T-helper 1 cell (primary cell): ENCODE results near the gene LOXL3.

Experiments
- DNase-seq, 5 donors: peaks; one replicate each; pipeline ENCODE4 v3.0.0-alpha.2; 2012 to 2020
- total RNA-seq, 4 donors: gene quantifications; one replicate each; lab custom pipeline; 2026; lab: John Stamatoyannopoulos, UW

LOXL3 gene, protein sequence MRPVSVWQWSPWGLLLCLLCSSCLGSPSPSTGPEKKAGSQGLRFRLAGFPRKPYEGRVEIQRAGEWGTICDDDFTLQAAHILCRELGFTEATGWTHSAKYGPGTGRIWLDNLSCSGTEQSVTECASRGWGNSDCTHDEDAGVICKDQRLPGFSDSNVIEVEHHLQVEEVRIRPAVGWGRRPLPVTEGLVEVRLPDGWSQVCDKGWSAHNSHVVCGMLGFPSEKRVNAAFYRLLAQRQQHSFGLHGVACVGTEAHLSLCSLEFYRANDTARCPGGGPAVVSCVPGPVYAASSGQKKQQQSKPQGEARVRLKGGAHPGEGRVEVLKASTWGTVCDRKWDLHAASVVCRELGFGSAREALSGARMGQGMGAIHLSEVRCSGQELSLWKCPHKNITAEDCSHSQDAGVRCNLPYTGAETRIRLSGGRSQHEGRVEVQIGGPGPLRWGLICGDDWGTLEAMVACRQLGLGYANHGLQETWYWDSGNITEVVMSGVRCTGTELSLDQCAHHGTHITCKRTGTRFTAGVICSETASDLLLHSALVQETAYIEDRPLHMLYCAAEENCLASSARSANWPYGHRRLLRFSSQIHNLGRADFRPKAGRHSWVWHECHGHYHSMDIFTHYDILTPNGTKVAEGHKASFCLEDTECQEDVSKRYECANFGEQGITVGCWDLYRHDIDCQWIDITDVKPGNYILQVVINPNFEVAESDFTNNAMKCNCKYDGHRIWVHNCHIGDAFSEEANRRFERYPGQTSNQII
- 0 to 0.61 (median 0.08) reads per million in 4 donors for total RNA-seq

DNA sequence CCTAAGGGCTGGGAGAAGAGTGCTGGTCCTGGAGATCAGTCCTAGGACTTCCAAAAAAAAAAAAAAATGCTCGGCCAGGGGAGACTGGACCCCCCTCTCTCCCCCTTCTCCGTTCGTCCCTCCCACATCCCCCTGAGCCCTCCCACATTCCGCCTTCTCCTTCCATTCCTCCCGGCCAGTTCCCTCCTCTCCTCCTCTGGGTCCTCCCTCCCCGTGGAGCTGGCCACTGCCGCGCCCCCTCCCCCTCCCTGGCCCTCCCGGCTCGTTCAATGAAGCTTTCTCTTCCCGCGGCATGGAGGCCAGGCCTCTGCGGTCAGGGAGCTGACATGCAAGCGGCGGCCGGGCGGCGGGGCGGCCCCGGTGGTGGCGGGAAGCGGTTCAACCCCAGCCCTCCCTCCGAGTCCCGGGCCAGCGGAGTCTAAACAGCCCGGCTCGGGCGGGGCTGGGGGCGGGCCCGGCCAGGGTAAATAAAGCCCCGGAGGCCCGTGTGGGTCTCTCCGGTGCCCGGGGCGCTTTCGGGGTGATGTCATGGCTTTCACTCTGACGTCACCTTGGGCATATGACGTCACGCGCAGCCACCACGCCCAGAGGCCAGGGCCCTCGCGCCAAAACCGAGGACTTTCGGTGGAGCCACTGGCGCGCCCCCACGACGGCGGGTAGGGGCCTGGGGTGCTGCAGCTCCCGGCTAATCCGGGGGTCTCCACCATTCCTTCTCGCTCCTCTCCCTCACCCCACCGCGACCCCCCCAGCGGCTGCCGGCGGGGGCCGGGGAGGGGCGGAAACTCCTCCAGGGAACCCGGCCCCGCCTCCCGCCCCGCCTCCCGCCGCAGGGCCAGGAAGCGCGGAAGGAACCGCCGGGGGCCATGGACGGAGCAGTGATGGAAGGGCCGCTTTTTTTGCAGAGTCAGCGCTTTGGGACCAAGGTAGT lies at the start of gene LOXL3, which contains the start of gene DOK1:
LOXL3 (minus strand) TSS at position 51 of the 928 bp plus-strand sequence. CDS start 1,308 bp downstream, outside the sequence.
DOK1 (plus strand) TSS at position 829 of the 928 bp plus-strand sequence; CDS start at position 864, 35 bp downstream.
- peak; percentile 75 to 85 (median 79) for DNase-seq

DNA sequence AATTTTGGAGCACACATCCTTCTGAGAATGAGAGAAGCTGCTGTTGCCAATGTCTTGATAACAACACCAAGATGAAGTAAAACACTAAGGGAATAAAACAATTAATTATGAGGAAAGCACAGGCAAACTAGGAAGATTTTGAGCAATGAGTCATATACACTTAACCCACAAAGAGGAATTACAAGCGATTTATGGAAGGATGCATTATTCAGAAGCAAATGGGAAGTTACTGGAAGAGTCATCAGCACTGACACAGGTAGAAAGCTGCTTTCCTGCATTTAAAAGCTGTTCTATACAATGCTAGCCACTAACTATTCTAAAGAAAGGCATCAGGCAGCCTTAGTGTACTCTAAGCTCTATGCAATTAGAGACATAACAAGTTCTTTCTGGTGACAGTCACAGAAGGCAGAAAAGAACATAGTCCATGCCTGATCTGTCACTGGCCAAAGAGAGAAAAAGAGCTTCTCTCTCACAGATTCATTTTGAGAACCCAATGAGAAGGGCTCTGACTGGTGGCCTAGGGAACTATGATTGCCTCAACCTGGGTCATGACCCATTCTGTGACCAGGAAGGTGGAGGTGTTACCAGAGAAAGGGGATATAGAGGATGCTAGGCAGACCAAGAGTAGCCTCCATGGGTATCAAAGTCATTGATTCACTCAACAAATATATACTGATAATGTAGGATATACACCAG lies 49.0 kb upstream of the LOXL3 start:
- DNase-seq, result no peak

DNA sequence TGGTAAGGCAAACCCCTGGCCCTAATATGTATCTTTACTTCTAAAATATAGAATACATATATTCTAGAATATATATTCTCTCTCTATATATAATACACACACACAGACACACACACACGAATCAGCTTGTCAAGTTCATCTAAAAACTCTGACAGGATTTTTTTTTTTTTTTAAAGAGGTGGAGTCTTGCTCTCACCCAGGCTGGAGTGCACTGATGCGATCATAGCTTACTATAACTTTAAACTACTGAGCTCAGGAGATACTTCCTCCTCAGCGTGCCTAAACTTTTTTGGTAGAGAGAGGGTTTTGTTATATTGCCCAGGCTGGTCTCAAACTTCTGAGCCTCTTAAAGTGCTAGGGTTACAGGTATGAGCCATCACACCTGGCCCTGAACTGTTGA lies 45.9 kb upstream of the LOXL3 start:
- DNase-seq, result no peak

DNA sequence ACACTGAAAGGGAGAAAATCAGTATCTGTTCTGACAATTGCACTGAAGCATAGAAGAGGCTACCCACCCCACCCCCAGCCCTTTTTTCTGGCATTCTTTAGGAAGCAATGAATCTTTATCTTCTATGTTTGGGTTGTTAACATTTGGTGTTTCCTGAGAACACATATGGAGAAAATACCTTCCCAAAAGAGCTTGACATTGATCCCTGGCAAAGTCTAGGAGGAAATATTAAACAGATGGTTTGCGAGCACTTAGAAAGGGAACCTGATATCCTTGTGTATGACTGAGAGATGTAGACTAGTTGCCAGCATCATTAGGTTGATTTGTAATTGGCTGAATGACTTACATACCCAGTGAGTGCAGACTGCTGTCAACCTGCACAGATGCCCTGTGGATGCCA lies 43.7 kb upstream of the LOXL3 start:
- DNase-seq, result no peak

DNA sequence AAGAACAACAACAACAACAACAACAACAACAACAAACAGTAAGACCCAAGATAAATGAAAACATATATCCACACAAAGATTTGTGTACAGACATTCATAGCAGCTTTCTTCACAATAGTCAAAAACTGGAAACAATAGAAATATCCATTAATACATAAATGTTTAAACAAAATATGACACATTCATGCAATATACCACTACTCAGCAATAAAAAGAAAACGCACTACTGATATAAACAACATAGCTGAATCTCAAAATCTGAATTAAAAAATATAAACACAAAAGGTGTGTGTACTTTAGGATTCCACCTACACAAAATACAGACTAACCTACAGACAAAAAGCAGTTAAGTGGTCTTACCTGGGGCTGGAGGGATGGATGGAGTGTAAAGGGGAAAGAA lies 42.8 kb upstream of the LOXL3 start:
- DNase-seq, result no peak

DNA sequence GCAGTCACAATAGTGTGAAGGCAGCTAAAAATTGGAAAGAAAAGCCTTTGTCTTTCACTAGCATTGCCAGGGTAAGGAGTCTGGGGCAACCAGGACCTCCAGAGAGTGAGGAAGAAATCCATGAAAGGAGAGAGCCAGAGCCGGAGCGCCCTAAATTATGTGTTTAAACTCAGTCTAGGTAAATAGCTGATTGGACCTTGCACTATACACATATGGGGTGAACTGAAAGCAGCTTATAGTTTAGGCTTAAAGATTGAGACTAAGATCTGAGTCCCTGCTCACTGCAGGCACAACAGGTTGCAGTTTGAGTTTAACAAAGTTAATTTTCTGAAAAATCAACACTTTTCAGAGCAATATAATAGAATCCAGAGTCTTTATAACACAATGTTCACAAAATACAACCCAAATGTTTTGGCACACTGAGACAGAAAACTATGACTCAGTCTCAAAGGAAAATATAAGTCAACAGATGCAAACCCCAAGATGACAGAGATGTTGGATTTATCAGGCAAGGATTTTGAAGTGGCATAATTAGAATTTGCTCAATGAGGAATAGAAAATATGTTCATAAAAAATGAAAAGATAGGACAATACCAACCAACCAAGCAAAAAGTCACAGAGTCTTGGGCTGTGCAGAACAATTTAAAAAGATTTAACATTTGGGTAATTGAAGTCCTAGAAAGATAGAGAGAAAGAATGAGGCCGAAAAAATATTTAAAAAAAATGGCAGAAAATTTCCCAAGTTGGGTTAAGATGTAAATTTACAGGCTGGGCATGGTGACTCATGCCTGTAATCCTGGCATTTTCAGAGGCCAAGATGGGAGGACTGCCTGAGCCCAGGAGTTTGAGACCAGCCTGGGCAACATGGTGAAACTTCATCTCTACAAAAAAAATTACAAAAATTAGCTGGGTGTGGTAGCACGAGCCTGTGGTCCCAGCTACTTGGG lies 40.4 kb upstream of the LOXL3 start:
- DNase-seq, result no peak

DNA sequence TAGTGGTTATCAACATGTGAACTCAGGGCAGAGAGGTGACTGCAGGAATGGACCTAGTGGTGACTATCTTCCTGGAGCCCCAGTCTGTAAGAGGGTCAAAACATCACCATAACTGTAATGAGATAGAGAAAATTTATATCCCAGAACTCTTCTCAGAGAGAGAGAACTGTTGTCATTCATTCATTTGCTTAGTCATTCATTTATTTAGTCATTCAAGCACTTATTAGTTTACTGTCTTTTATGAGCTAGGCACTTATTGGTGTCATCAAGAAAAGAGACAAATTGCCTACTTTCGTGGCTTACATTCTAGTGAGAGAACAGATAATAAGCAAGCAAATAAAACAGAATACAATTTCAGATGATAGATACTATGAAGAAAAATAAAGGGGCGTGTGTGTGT lies 34.9 kb upstream of the LOXL3 start:
- DNase-seq, result no peak

DNA sequence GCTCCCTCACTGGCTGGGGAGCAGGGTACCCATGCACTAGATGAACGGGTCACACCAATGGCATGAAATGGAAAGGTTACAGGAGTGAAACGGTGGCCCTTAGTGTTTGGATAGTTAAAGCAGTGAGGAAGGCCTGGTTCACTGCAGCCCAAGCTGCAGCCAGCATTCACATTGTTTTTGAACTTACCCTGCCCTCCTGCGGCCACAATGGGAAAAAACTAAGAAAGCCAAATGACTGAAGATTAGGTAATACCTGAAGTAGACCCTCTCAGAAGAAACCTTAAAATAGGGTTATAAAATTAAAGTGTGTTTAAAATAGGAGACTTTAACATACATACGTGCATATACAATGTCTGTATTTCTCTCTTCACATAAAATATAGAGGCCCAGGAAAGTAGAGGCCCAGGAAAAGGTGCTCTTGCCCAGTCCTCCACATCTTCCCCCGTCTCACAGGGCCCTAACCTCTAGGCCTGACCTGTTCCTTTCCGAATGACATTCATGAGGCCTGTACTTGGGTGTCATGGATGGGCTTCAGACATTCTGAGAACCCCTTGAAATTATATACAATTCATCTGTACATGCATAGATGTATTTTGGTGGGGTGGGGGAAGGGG lies 34.0 kb upstream of the LOXL3 start:
- peak in 4 of 5 donors; percentile 33 to 80 (median 36) for DNase-seq

DNA sequence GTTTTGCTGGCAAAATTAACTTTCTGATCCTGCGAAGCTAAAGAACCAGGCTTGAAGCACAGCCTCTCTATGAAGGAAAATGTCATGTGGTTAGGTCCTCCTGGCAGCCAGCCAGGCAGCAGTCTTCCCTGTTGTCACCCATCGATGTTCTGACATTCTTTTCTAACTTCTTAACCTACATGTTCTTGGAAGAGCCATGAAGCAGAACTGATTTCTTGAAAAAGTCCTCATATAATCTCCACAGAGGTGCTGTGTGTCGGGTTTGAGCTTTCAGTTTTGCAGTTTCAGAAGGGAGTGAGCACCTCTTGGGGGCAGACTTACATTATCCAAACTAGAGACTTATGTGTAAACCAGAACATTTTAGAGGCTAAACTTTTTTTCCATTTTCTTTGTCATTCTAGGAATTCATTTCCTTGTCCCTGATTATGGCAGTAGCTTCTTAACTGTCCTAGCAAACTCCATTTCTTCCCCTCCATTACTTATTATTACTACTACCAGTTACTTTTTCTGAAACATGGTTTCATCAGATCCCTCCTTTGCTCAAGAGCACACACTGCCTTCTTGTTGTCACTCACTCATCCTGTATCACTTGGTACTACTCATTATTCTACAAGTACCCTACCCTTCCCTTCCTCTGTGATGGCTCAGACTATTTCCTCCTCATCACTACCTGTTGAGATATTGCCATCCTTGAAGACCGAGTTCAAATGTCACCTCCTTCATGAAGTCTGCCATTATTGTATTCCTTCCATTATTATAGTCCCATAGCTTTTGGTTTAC lies 31.9 kb upstream of the LOXL3 start:
- peak in 1 of 5 donors; percentile 73 for DNase-seq

DNA sequence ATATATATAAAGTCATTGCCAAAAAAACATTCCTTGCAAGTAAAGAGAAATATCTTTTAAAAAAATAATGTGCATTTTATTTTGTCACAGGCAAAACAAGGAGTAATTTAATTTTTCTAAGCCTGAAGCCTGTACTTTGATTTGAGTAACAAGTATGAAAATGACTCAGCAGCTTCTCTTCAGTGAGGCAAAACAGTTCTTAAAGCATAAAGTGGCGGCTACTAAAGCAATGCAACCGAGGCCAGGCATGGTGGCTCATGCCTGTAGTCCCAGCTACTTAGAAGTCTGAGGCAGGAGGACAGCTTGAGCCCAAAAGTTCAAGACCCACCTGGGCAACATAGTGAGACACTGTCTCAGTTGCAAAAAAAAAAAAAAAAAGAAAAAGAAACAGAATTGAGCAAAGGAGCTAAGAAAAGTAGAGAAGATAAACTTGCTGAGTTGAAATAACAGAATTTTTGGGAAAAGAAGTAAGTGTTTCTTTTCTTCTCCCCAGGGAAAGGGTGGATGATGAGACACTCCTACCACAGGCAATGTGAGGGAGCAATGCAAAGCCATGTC lies 30.4 kb upstream of the LOXL3 start:
- peak in 1 of 5 donors; percentile 84 for DNase-seq

DNA sequence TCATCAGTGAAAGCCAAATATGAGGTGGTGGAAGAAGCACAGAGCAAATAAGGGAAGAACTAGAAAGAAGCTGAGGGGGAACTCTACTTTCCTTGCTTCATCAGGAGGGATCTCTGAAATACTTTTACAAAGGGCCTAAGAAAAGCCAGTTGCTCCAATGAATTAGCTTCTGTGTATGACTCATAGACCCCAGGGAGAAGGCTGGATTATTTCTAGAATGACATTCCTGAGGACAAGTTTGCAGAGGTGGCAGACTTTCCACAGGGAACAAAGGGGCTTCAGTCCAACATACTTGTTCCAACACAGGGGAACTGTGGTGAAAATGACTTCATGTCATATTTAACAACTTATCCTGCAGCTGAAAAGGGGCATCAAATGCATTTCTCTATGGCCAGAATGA lies 29.8 kb upstream of the LOXL3 start:
- DNase-seq, result no peak

DNA sequence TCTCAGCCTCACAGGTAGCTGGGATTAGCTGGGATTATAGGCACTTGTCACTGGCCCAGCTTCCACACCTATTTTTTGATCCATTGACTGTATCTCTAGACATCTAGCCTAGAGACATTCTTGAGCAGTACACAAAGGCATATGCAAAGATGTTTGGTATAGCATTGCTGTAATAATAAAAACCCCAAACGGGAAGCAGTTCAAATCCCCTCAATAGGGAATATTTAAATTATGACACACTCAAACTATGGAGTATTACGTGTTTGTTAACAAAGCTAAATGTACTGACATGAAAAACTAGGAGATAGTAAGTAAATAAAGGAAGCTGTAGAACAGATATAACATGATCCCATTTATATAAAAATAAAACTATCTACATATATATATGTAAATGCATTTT lies 28.4 kb upstream of the LOXL3 start:
- no peak for DNase-seq

DNA sequence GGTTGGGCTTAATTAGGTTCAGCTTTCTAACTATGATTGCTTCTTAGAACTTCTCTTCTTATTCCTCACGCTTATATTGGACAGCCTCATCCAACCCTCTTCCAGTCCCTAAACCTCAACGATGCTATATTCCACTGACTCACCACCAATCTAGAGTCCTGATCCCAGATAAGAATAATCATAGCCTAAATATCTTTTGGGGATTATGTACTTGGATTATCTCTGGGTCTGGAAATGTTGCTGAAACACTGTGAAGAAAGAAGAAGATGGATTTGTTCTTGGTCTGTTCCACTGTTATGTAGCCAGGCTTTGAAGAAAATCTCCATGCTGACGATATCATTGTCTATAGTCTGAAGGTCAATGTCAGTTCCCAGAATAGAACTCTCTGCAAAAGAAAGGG lies 27.7 kb upstream of the LOXL3 start:
- DNase-seq, result no peak

DNA sequence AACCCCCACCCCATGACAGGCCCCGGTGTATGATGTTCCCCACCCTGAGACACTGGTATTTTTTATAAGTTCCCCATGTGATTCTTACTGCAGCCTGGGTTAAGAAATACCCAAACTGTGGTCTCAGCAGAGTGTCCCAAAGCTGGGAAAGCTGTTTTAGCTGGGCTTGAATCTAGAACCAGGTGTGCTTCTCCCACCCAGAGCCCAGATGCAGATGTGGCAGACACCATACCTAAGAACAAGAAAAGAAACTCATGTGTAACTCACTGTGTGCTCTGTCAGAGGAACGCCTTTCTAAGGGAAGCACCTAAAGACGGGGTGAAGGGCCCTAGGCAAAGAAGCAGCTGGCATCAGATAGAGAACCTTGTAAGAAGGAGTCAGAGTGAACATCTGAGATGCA lies 24.7 kb upstream of the LOXL3 start:
- peak in 1 of 5 donors; percentile 44 for DNase-seq

DNA sequence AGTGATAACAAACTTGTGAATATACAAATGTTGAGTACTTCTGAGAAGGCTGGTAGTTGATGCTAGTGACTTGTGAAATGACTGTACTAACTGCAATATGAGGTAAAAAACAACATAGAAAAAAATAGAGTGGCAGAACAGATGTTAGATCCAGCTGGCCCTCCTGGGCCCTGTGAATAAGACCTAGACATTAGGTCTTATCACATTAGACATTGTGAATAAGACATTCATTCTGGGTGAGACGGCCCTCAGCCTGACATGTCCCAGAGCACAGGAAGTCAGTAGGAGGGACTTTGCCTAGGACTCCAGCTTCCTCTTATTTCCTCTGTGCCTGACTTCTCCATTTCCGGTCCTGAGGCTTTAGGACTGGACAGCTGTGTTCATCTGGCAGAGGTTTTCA lies 23.7 kb upstream of the LOXL3 start:
- peak in 1 of 5 donors; percentile 71 for DNase-seq

DNA sequence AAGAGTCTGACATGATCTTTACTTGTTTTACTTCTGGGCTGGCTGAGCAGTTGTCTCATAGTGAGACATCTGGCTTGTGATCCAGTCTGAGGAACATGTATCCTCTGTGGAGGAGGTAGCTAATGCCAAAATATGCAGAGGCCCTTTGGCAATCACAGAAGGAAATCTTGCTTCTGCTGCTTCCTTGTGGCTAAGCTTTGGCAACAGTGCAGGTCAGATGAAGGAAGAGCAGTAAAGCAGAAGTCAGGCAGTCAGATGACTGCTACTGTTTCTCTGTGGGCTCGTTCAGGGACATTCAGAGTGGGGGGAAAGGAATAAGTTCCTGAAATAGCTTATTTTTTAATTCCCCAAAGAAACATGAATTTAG lies 23.1 kb upstream of the LOXL3 start:
- DNase-seq, result no peak

DNA sequence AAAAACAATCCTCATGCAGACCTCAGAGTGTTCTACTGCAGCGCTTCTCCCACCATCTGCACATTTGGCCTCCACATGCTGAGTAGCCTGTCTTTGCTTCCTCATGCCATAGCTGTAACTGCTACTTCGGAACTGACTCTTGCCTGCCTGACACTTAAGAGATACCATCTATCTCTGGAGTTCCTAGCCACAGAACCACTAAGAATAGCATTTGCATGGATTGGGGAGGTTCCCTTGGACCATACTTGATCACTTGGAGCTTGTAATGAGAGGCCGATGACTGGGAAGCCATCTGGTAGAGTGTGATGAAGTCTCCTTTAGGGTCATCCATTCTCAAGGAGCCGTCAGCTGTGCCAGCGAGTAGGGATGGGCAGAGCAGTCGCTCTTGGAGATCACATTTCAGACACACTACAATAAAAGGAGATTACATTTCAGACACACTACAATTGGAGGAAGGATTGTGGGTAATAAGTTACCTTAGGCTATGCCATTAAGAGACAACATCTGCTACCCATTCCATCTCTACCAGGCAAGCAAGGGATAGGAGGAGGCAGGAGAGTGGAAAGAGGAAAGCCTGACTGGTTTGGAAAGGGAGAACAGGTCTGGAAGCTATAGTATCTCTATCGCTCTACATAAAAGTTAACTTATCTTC lies 22.6 kb upstream of the LOXL3 start:
- no peak for DNase-seq

DNA sequence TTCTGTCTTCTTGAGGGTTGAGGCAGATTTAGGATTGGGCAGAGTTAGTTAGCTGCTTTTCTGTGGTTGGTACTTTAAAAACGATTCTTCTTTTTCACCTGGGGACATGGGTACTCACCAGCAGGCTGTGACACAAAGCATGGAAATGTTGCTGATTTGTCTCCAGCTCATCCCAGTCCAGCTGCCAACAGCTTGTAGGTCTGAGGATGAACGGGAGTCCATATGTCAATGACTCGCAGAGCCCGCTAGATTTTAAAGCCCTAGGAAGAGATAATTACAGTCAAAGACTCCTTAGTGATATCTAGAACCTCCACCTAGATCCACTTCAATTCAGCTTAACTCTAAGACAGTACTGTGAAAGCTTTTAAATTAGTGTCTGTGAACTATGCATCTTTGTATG lies 21.6 kb upstream of the LOXL3 start:
- DNase-seq, result no peak
